ENCODE data around the gene CDK5R2. TPM values are rescaled to one million over a fixed set of nuclear protein-coding genes. Genes with fewer than 3 reads are reported as not detected.

The CDK5R2 gene
- total RNA-seq, 1 donor from 2014 or later = 0.75 TPM

GRCh38 chr2:218980735-218981389 is 21.4 kb downstream of the CDK5R2 start:
- FAIRE-seq = no peak
- TF ChIP-seq CTCF (IDR thresholded peaks at IDR 0.05; ENCODE audit: insufficient read depth, low read depth, low read length) (no peak), EZH2 (IDR thresholded peaks at IDR 0.05; ENCODE audit: insufficient read depth, low read length) (no peak)
- Histone ChIP-seq H3K36me3 (ENCODE audit: insufficient read depth, low read length) (no peaks in the 10 kb centered on the region), H3K9ac (ENCODE audit: low read length) (no peak overlapping the region), H4K20me1 (ENCODE audit: insufficient read depth, low read length) (peaks cover 10% of the 10 kb centered on the region), H3K79me2 (ENCODE audit: insufficient read depth, low read length) (no peaks in the 10 kb centered on the region), H3K4me3 (ENCODE audit: insufficient read depth, low read depth, low read length) (no peak overlapping the region), H3K4me1 (ENCODE audit: insufficient read depth, low read length) (no peaks in the 10 kb centered on the region), H2AFZ (ENCODE audit: low read depth, low read length) (no peak overlapping the region), H3K4me2 (ENCODE audit: low read length) (no peak overlapping the region), H3K9me3 (ENCODE audit: insufficient read depth, low read depth, low read length) (peaks cover 6% of the 10 kb centered on the region), H3K27me3 (ENCODE audit: insufficient read depth, low read length) (peaks cover 70% of the 10 kb centered on the region), H3K27ac (ENCODE audit: low read depth, low read length) (no peak overlapping the region)
- Mint-ChIP-seq H3K36me3 (ENCODE audit: low read depth, unreplicated experiment) (peaks cover 2% of the 10 kb centered on the region), H3K9me3 (ENCODE audit: unreplicated experiment) (no peaks in the 10 kb centered on the region), H3K4me1 (ENCODE audit: low read depth, unreplicated experiment) (peaks cover 4% of the 10 kb centered on the region), H3K27ac (ENCODE audit: unreplicated experiment) (peak overlapping the region; percentile 41), H3K27me3 (ENCODE audit: low read depth, unreplicated experiment) (peaks cover 77% of the 10 kb centered on the region), H3K4me3 (ENCODE audit: unreplicated experiment) (no peak overlapping the region)
- no peak for DNase-seq (ENCODE audit: low read depth)

- H3K9me3 ChIP-seq (ENCODE audit: insufficient read depth, low read depth, low read length) = peaks cover 6% of the 10 kb centered on the region
- no peak overlapping the region for H3K9ac ChIP-seq (ENCODE audit: low read length)
- H3K4me3 ChIP-seq (ENCODE audit: insufficient read depth, low read depth, low read length) = no peak overlapping the region
- H3K27me3 Mint-ChIP-seq (ENCODE audit: low read depth, unreplicated experiment) = peaks cover 77% of the 10 kb centered on the region
- H3K27me3 ChIP-seq (ENCODE audit: insufficient read depth, low read length) = peaks cover 70% of the 10 kb centered on the region
- DNase-seq (ENCODE audit: low read depth) = no peak
- H3K27ac ChIP-seq (ENCODE audit: low read depth, low read length) = no peak overlapping the region
- no peaks in the 10 kb centered on the region for H3K36me3 ChIP-seq (ENCODE audit: insufficient read depth, low read length)
- H3K4me2 ChIP-seq (ENCODE audit: low read length) = peak overlapping the region; percentile 55
- H2AFZ ChIP-seq (ENCODE audit: low read depth, low read length) = no peak overlapping the region
- no peaks in the 10 kb centered on the region for H3K4me1 ChIP-seq (ENCODE audit: insufficient read depth, low read length)
- H3K36me3 Mint-ChIP-seq (ENCODE audit: low read depth, unreplicated experiment) = peaks cover 2% of the 10 kb centered on the region
- H3K4me3 Mint-ChIP-seq (ENCODE audit: unreplicated experiment) = no peak overlapping the region
- peaks cover 10% of the 10 kb centered on the region for H4K20me1 ChIP-seq (ENCODE audit: insufficient read depth, low read length)
- FAIRE-seq = no peak
- H3K79me2 ChIP-seq (ENCODE audit: insufficient read depth, low read length) = no peaks in the 10 kb centered on the region
- H3K27ac Mint-ChIP-seq (ENCODE audit: unreplicated experiment) = no peak overlapping the region
- peak; percentile 98 for TF ChIP-seq EZH2 (IDR thresholded peaks at IDR 0.05; ENCODE audit: insufficient read depth, low read length)
- no peak for TF ChIP-seq CTCF (IDR thresholded peaks at IDR 0.05; ENCODE audit: insufficient read depth, low read depth, low read length)
- H3K4me1 Mint-ChIP-seq (ENCODE audit: low read depth, unreplicated experiment) = peaks cover 4% of the 10 kb centered on the region
- H3K9me3 Mint-ChIP-seq (ENCODE audit: unreplicated experiment) = no peaks in the 10 kb centered on the region
These were observed 22.0 kb downstream of the CDK5R2 start for GRCh38 chr2:218981390-218981880.
